Mucosa of rectum (tissue), 2 donors: ENCODE results near the gene CYP2S1.
"Not testable (repeated sequence)": the region's sequence is repeated elsewhere in the genome, so short reads cannot be mapped to it uniquely, and the experiment has no call there.

Experiments used
- H3K27ac ChIP-seq, 2 donors: one replicate each; pipeline ENCODE4 v1.7.0; 2013; ENCODE audit warnings: inconsistent platforms in 2 of 2, low read depth in 2 of 2, low read length in 2 of 2
- H3K27me3 ChIP-seq, 2 donors: one replicate each; pipeline ENCODE4 v1.7.0; 2013; ENCODE audit warnings: low read length in 2 of 2; ENCODE audit not compliant: control insufficient read depth in 2 of 2, insufficient read depth in 2 of 2
- H3K36me3 ChIP-seq, 2 donors: one replicate each; pipeline ENCODE4 v1.7.0; 2013; ENCODE audit warnings: low read length in 2 of 2; ENCODE audit not compliant: control insufficient read depth in 2 of 2, insufficient read depth in 2 of 2
- H3K4me1 ChIP-seq, 2 donors: one replicate each; pipeline ENCODE4 v1.7.0; 2013; ENCODE audit warnings: low read length in 2 of 2, mild to moderate bottlenecking in 1 of 2; ENCODE audit not compliant: control insufficient read depth in 2 of 2, insufficient read depth in 2 of 2
- H3K4me3 ChIP-seq, 2 donors: one replicate each; pipeline ENCODE4 v1.7.0; 2013; ENCODE audit warnings: low read length in 2 of 2
- H3K9ac ChIP-seq, 2 donors: one replicate each; pipeline ENCODE4 v1.7.0; 2013; ENCODE audit warnings: low read length in 2 of 2, low read depth in 1 of 2, mild to moderate bottlenecking in 1 of 2
- H3K9me3 ChIP-seq, 2 donors: one replicate each; pipeline ENCODE4 v1.7.0; 2013; ENCODE audit warnings: low read length in 2 of 2; ENCODE audit not compliant: control insufficient read depth in 2 of 2
- donor health status: healthy.
- donor health status: Normal muscosa, but diverticular disease.

Gene CYP2S1

DNA sequence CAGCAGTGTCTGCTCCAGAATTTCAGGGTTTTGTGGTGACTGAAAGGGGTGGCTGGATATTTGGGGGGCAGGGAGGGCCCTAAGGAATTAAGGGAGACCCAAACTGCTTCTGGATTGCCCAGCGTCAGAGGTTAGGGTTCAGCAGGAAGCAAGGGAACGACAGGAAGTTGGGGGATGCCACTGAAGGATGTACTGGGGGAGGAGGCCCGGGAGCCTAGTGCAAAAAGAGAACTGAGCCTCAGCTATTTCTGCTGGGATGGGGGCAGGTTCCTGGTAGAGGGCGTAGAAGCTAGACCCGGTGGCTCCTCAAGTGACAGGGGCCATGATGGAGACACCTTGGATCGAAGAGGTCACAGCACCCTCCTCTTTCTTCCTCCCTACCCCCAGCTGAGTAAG lies 1.1 kb downstream of the CYP2S1 start:
- peak overlapping the region in 1 of 2 donors; percentile 93 for H3K9ac ChIP-seq
- H3K27ac ChIP-seq: no peak overlapping the region
- peak overlapping the region; percentile 71 to 75 for H3K4me3 ChIP-seq

DNA sequence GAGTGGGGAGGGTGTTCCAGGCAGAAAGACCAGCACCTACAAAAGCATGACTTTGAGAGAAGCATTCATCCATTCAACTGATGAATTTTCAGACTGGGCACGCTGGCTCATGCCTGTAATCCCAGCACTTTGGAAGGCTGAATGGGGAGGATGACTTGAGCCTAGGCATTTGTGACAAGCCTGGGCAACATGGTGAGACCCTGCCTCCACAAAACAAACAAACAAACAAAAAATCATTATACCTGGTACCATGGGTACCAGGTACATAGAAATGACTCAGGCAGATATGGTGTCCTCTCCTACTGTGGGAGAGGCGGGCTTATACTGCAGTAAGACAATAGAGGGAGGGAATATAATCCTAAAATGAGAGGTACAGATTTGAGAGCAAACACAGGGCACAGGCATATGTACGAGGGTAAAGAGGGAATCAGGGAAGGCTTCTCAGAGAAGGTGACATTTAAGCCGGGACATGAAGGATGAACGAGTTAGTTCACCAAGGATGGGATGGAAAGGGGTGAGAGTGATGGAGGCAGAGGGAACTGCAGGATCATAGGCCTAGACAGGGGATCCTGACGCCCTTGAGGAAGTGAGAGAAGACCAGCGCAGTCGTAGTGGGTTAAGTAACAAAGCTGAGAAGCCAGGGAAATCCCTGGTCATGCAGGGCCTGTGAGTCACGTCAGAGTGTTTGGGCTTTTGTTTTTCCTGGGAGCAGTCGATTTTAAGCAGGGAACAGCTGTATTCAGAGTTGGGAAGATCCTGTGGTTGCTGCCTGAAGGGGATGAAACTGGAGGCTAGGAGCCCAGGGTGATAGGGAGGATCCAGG lies 2.9 kb downstream of the CYP2S1 start:
- peaks cover 13 to 25% of the 10 kb centered on the region in 2 donors for H3K4me1 ChIP-seq
- H3K27me3 ChIP-seq: peaks cover 0 to 2% of the 10 kb centered on the region in 2 donors
- H3K9ac ChIP-seq: peak overlapping the region; percentile 11 to 14
- peaks cover 7 to 8% of the 10 kb centered on the region in 2 donors for H3K36me3 ChIP-seq
- H3K27ac ChIP-seq: peak overlapping the region in 1 of 2 donors; percentile 5
- H3K4me3 ChIP-seq: no peak overlapping the region
- no peaks in the 10 kb centered on the region for H3K9me3 ChIP-seq

More for the DNA sequence above, 1.1 kb downstream of the CYP2S1 start:
- Histone ChIP-seq H3K27me3 (peaks cover 0 to 6% of the 10 kb centered on the region in 2 donors), H3K4me1 (peaks cover 13 to 25% of the 10 kb centered on the region in 2 donors), H3K36me3 (peaks cover 4 to 8% of the 10 kb centered on the region in 2 donors), H3K9me3 (no peaks in the 10 kb centered on the region)

DNA sequence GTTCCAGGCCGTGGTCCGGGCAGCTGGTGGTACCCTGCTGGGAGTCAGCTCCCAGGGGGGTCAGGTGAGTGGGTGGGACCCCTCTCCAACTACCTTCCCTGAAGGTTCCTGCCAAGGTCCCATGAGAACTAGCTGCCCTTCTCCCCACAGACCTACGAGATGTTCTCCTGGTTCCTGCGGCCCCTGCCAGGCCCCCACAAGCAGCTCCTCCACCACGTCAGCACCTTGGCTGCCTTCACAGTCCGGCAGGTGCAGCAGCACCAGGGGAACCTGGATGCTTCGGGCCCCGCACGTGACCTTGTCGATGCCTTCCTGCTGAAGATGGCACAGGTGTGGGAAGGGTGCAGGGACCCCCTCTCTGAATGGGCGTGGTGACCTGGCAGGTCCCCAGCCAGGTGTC lies 5.5 kb downstream of the CYP2S1 start:
- Histone ChIP-seq H3K9ac (no peak overlapping the region), H3K4me3 (no peak overlapping the region), H3K4me1 (peaks cover 2 to 17% of the 10 kb centered on the region in 2 donors), H3K36me3 (peaks cover 16 to 18% of the 10 kb centered on the region in 2 donors), H3K27me3 (no peaks in the 10 kb centered on the region), H3K27ac (no peak overlapping the region), H3K9me3 (no peaks in the 10 kb centered on the region)

DNA sequence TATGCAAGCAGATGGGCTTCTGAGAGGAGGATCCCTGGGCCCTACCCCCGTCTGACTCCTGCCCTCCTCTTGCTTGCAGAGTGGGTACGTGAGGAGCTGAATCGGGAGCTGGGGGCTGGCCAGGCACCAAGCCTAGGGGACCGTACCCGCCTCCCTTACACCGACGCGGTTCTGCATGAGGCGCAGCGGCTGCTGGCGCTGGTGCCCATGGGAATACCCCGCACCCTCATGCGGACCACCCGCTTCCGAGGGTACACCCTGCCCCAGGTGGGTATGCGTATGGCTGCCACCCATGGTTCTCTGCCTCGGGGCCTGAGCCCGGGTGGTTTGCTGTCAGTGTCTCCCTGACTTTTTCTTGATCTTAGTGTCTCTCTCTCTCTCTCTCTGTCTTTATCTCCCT lies 10.4 kb downstream of the CYP2S1 start:
- no peaks in the 10 kb centered on the region for H3K9me3 ChIP-seq
- no peak overlapping the region for H3K27ac ChIP-seq
- no peak overlapping the region for H3K4me3 ChIP-seq
- H3K9ac ChIP-seq: no peak overlapping the region
- H3K27me3 ChIP-seq: no peaks in the 10 kb centered on the region
- no peaks in the 10 kb centered on the region for H3K4me1 ChIP-seq
- H3K36me3 ChIP-seq: peaks cover 24 to 30% of the 10 kb centered on the region in 2 donors

DNA sequence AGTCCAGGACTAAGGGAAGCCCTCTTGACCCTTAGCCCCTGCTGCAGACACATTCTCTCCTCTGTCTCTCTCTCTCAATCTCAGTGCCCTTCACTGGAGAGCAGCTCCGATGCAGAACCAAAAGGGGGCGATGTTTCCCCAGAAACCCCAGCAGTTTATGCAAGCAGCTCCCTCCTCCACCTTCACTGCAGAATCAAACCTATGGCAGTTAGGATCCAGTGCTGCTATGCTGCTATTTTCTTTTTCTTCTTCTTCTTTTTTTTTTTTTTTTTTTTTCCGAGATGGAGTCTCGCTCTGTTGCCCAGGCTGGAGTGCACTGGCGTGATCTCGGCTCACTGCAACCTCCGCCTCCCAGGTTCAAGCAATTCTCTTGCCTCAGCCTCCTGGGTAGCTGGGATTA lies 11.3 kb downstream of the CYP2S1 start:
- H3K4me3 ChIP-seq, H3K27ac ChIP-seq, H3K27me3 ChIP-seq, H3K9me3 ChIP-seq, H3K4me1 ChIP-seq: not testable (repeated sequence)
- H3K9ac ChIP-seq: peak overlapping the region; percentile 14 to 20
- H3K36me3 ChIP-seq: peaks cover 20 to 24% of the 10 kb centered on the region in 2 donors

DNA sequence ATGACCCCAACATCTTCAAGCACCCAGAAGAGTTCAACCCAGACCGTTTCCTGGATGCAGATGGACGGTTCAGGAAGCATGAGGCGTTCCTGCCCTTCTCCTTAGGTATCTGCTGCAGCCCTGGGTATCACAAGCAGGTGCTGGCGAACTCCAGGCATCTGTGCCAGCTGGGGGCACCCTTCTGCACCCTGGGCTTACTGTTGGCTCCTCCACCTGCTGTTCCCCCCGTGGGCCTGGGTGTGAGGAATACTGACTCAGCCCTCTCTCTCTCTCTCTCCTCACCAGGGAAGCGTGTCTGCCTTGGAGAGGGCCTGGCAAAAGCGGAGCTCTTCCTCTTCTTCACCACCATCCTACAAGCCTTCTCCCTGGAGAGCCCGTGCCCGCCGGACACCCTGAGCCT lies 13.0 kb downstream of the CYP2S1 start:
- Histone ChIP-seq H3K9ac (no peak overlapping the region), H3K36me3 (peaks cover 16 to 24% of the 10 kb centered on the region in 2 donors), H3K9me3 (no peaks in the 10 kb centered on the region), H3K4me3 (no peak overlapping the region), H3K4me1 (no peaks in the 10 kb centered on the region), H3K27me3 (no peaks in the 10 kb centered on the region), H3K27ac (no peak overlapping the region)

DNA sequence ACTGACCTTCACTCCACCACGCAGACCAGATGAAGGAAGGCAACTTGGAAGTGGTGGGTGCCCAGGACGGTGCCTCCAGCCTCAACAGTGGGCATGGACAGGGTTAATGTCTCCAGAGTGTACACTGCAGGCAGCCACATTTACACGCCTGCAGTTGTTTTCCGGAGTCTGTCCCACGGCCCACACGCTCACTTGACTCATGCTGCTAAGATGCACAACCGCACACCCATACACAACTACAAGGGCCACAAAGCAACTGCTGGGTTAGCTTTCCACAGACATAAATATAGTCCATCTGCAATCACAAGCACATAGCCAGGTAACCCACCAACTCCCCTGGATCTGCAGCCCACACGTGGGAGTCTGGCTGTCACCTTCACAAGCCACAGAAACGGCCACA lies 13.4 kb downstream of the CYP2S1 start:
- no peak overlapping the region for H3K9ac ChIP-seq
- H3K27ac ChIP-seq: peak overlapping the region in 1 of 2 donors; percentile 32
- no peaks in the 10 kb centered on the region for H3K9me3 ChIP-seq
- H3K36me3 ChIP-seq: peaks cover 15 to 21% of the 10 kb centered on the region in 2 donors
- H3K4me1 ChIP-seq: no peaks in the 10 kb centered on the region
- H3K27me3 ChIP-seq: no peaks in the 10 kb centered on the region
- H3K4me3 ChIP-seq: no peak overlapping the region

DNA sequence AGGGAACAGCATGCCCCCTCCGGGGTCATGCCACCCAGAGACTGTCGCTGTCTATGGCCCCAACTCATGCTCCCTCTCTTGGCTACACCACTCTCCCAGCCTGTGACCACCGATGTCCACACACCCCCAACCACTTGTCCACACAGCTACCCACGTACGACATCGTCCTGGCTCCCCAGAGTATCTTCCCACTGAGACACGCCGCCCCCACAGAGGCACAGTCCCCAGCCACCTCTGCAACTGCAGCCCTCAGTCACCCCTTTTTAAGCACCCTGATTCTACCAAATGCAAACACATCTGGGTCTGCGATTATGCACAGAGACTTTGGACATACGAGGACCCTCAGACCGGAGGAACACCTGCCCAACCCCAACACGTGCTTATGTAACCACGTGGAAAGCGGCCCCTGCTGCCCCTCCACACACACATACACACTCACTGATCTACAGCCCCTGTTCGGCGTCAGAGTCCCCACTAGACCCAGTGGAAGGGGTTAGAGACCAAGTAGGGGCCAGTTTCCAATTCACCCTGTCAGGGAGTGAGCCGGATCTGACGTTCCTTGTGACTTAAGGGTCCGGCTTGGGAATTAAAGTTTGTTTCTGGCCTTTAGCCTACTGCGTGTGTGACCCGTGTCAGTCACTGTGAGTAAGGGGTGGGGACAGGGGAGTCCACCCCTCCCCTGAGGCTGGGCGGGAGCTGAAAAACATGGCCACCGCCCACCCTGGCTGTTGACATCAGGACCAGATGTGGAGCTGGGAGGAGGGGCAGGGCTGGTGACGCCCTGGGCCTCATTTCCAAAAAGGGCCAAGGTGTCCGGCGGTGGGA lies 14.1 kb downstream of the CYP2S1 start:
- H3K27me3 ChIP-seq: no peaks in the 10 kb centered on the region
- H3K4me1 ChIP-seq: no peaks in the 10 kb centered on the region
- peak overlapping the region; percentile 19 to 32 for H3K27ac ChIP-seq
- no peak overlapping the region for H3K4me3 ChIP-seq
- peak overlapping the region; percentile 21 to 32 for H3K9ac ChIP-seq
- peaks cover 13 to 16% of the 10 kb centered on the region in 2 donors for H3K36me3 ChIP-seq
- H3K9me3 ChIP-seq: no peaks in the 10 kb centered on the region

DNA sequence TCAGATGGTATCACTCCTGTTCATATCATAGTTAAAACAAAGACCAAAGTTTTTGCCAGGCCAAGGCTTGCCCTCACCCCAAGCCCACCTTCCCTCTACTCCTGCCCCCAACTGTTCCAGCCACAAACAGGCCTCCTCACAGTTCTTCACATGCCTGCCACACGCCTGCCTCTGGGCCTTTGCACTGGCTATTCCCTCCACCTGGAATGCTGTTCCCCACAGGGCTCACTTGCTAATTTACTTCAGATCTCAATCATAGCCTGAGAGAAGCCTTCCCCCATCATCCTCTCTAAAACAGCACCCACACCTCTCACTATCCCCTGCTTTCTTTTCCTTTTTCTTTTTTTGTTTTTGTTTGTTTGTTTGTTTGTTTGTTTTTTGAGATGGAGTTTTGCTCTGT lies 21.1 kb downstream of the CYP2S1 start:
- no peak overlapping the region for H3K27ac ChIP-seq
- no peaks in the 10 kb centered on the region for H3K9me3 ChIP-seq
- no peaks in the 10 kb centered on the region for H3K36me3 ChIP-seq
- H3K9ac ChIP-seq: no peak overlapping the region
- no peaks in the 10 kb centered on the region for H3K4me1 ChIP-seq
- peaks cover 0 to 5% of the 10 kb centered on the region in 2 donors for H3K27me3 ChIP-seq
- no peak overlapping the region for H3K4me3 ChIP-seq

DNA sequence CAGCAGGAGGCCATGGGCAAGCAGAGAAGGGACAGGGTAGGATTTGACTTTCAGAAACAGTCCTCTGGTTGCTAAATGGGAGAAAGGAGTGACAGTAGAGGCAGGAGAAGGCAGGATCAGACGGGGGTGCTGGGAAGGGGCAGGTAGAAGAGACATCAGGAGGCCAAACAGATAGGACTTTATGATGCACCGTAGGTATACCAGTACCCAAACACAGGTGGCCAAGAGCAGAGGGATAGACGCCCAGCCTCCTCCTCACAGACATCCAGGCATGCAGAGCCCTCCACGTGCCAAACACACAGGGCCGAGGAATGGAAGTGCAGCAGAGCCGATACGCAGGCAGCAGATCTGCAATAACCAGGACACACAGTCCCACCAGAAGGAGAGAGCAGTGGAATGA lies 24.7 kb downstream of the CYP2S1 start:
- H3K27me3 ChIP-seq: peaks cover 2 to 18% of the 10 kb centered on the region in 2 donors
- H3K4me1 ChIP-seq: peaks cover 4 to 6% of the 10 kb centered on the region in 2 donors
- H3K9me3 ChIP-seq: no peaks in the 10 kb centered on the region
- H3K9ac ChIP-seq: no peak overlapping the region
- H3K36me3 ChIP-seq: no peaks in the 10 kb centered on the region
- no peak overlapping the region for H3K4me3 ChIP-seq
- peak overlapping the region in 1 of 2 donors; percentile 74 for H3K27ac ChIP-seq
